ENCODE measurements around the gene ARMC2. TPM values are rescaled to one million over a fixed set of nuclear protein-coding genes. Genes with fewer than 3 reads are reported as not detected.

Gene ARMC2
- total RNA-seq, 1 donor from 2014 or later = 8.3 TPM

DNA sequence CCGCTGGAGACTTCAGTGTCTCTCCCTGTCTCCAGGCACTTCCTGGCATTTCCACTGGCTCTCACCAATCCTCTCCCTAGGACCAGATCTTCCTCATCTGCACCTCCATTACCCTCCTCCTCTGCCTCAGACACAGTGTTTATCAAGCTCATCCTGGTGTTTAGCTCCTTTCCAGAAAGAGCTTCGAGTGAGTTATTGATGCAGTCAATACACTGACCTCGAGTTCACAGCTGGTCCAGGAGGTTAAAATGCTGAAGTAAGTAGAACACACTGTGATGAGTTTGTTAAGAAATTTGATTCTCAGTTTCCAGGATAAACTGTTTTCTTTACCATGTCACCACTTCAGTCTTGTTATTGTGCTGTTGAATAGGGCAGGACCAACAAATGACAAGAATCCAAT is 42.1 kb upstream of the ARMC2 start:
- no peak overlapping the region for H3K4me3 Mint-ChIP-seq (ENCODE audit: unreplicated experiment)
- H3K9me3 Mint-ChIP-seq (ENCODE audit: low read depth) = no peaks in the 10 kb centered on the region
- no peak overlapping the region for H3K27ac Mint-ChIP-seq (ENCODE audit: unreplicated experiment)
- TF ChIP-seq, protein P1, sequence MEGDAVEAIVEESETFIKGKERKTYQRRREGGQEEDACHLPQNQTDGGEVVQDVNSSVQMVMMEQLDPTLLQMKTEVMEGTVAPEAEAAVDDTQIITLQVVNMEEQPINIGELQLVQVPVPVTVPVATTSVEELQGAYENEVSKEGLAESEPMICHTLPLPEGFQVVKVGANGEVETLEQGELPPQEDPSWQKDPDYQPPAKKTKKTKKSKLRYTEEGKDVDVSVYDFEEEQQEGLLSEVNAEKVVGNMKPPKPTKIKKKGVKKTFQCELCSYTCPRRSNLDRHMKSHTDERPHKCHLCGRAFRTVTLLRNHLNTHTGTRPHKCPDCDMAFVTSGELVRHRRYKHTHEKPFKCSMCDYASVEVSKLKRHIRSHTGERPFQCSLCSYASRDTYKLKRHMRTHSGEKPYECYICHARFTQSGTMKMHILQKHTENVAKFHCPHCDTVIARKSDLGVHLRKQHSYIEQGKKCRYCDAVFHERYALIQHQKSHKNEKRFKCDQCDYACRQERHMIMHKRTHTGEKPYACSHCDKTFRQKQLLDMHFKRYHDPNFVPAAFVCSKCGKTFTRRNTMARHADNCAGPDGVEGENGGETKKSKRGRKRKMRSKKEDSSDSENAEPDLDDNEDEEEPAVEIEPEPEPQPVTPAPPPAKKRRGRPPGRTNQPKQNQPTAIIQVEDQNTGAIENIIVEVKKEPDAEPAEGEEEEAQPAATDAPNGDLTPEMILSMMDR (IDR thresholded peaks at IDR 0.05) = no peak
- H3K36me3 Mint-ChIP-seq (ENCODE audit: low read depth) = no peaks in the 10 kb centered on the region
- DNase-seq (ENCODE audit: low spot score) = no peak
- H3K4me1 Mint-ChIP-seq (ENCODE audit: low read depth) = peaks cover 15% of the 10 kb centered on the region
- H3K27me3 Mint-ChIP-seq (ENCODE audit: low read depth) = peaks cover 1% of the 10 kb centered on the region

DNA sequence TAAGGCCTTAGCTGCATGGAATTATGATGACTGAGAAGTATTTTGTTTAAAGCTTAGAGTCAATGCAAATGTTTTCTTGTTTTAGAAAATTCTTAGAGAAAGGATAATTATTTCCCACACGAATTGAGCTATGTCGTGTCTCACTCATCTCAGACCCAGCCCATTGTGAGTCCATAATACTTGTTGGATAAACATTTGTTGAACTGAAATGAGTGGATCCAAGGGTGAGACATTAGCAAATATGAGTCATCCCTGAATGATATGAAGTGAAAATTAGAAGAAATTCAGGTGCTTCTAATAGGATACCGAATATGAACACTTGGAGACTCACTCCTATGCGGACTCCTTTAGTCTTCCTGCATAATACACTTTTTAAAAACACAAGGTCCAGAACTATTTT is 41.6 kb upstream of the ARMC2 start:
- no peak for DNase-seq (ENCODE audit: low spot score)
- Mint-ChIP-seq H3K27me3 (ENCODE audit: low read depth) (no peaks in the 10 kb centered on the region), H3K4me3 (ENCODE audit: unreplicated experiment) (no peak overlapping the region)

DNA sequence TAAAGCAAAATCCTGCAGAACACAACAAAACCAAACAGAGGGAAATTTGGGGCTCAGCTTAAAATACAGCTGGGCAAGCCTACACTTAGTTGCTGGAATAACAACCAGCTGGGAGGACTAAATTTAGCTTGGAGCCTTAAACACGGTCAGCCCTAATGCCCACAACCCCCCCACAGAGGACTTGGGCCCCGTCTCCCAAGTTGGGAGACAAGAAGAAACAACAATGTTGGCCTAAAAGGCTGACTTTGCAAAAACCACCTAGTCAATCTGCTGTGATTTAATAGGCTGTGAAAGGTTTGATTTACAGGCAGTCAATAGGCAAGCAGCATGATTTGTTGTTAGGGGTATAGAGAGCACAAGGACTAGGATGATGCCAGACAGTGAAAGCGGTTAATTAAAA is 40.3 kb upstream of the ARMC2 start:
- no peaks in the 10 kb centered on the region for H3K27me3 Mint-ChIP-seq (ENCODE audit: low read depth)
- H3K27ac Mint-ChIP-seq (ENCODE audit: unreplicated experiment) = no peak overlapping the region
- no peaks in the 10 kb centered on the region for H3K9me3 Mint-ChIP-seq (ENCODE audit: low read depth)
- H3K4me3 Mint-ChIP-seq (ENCODE audit: unreplicated experiment) = no peak overlapping the region
- no peaks in the 10 kb centered on the region for H3K36me3 Mint-ChIP-seq (ENCODE audit: low read depth)
- H3K4me1 Mint-ChIP-seq (ENCODE audit: low read depth) = peaks cover 15% of the 10 kb centered on the region
- TF ChIP-seq, protein P1 (IDR thresholded peaks at IDR 0.05) = no peak
- DNase-seq (ENCODE audit: low spot score) = no peak

More for the DNA sequence above, 41.6 kb upstream of the ARMC2 start:
- no peaks in the 10 kb centered on the region for H3K9me3 Mint-ChIP-seq (ENCODE audit: low read depth)
- TF ChIP-seq, protein P1 (IDR thresholded peaks at IDR 0.05) = no peak
- H3K4me1 Mint-ChIP-seq (ENCODE audit: low read depth) = peaks cover 15% of the 10 kb centered on the region
- no peak overlapping the region for H3K27ac Mint-ChIP-seq (ENCODE audit: unreplicated experiment)
- no peaks in the 10 kb centered on the region for H3K36me3 Mint-ChIP-seq (ENCODE audit: low read depth)

DNA sequence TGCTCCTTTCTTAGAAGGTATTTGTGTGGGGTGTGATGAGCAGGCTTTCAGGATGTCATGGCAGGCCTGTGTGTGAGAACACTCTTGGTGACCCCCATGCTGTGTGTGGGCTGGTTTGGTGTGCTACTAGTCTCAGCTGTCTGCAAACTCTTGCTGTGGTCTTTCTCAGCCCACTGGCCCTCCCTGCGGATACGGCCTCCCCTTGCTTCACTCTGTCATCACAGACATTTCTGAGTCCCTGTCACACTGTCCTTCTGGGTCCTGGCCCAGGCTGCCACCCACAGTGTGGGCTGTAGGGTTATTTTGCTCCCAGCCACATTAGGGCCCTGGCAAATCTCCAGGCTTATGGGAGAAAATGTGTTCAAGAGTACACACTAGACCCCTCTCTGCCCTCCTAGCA is 39.0 kb upstream of the ARMC2 start:
- DNase-seq (ENCODE audit: low spot score) = no peak
- Mint-ChIP-seq H3K9me3 (ENCODE audit: low read depth) (peaks cover 3% of the 10 kb centered on the region), H3K36me3 (ENCODE audit: low read depth) (peaks cover 2% of the 10 kb centered on the region), H3K27me3 (ENCODE audit: low read depth) (no peaks in the 10 kb centered on the region), H3K4me3 (ENCODE audit: unreplicated experiment) (no peak overlapping the region), H3K27ac (ENCODE audit: unreplicated experiment) (no peak overlapping the region), H3K4me1 (ENCODE audit: low read depth) (peaks cover 15% of the 10 kb centered on the region)
- TF ChIP-seq, protein P1 (IDR thresholded peaks at IDR 0.05) = no peak

DNA sequence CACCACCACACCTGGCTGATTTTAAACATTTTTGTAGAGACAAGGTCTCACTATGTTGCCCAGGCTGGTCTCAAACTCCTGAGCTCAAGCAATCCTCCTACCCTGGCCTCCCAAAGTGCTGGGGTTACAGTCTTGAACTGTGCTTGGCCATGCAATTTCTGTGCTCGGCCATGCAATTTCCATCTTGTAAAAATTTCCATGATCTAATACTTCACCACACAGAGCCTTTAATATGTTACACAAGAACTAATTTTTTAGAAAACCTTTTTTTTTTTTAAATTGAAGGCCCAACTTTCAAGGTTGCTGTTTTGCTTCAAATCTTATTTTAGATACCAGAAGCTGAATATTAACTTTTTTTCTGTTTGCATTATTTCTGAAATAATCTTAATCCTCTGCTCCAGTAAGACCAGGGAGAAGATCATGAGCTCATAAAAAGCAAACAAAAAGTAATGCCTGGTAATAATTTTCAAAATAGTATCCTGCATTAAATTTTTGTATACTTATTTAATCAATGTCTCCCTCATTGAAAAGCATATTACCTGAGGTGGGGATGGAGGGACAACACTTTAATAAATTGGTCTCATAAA is 38.1 kb upstream of the ARMC2 start:
- Mint-ChIP-seq H3K4me3 (ENCODE audit: unreplicated experiment) (no peak overlapping the region), H3K9me3 (ENCODE audit: low read depth) (peaks cover 3% of the 10 kb centered on the region), H3K4me1 (ENCODE audit: low read depth) (peaks cover 15% of the 10 kb centered on the region), H3K27me3 (ENCODE audit: low read depth) (peaks cover 2% of the 10 kb centered on the region), H3K27ac (ENCODE audit: unreplicated experiment) (no peak overlapping the region), H3K36me3 (ENCODE audit: low read depth) (peaks cover 4% of the 10 kb centered on the region)
- TF ChIP-seq, protein P1 (IDR thresholded peaks at IDR 0.05) = no peak
- no peak for DNase-seq (ENCODE audit: low spot score)
